Activated CD4-positive, alpha-beta T cell treated with anti-CD3 and anti-CD28 coated beads, Interleukin-2, amount 10 ng/mL, durations not matched to agents 7 days and 5 days (primary cell): ENCODE results near the gene CHMP1A. TPM values are rescaled to one million over a fixed set of nuclear protein-coding genes. Genes with fewer than 3 reads are reported as not detected.

Experiments used
- CTCF ChIA-PET: fragments of 350-600 bp; sonication (Branson Sonifier 250); formaldehyde crosslinking; loops from one replicate; lab custom pipeline; 2021; ENCODE audit warnings: antibody characterized with exemption; lab: Charles Lee
- POLR2A ChIA-PET: fragments of 350-600 bp; sonication (Branson Sonifier 250); formaldehyde crosslinking; loops from one replicate; lab custom pipeline; 2021; ENCODE audit warnings: antibody characterized with exemption; lab: Charles Lee
- DNase-seq: peaks from one replicate; pipeline ENCODE4 v3.0.0-alpha.2; 2020
- H3K27ac Mint-ChIP-seq: one replicate; pipeline ENCODE4 v1.8.0; 2021; ENCODE audit warnings: mild to moderate bottlenecking, moderate library complexity, mixed read lengths
- H3K27me3 Mint-ChIP-seq: one replicate; pipeline ENCODE4 v1.8.0; 2021; ENCODE audit warnings: mixed read lengths
- H3K36me3 Mint-ChIP-seq: one replicate; pipeline ENCODE4 v1.8.0; 2021; ENCODE audit warnings: low read depth, mixed read lengths
- H3K4me1 Mint-ChIP-seq: one replicate; pipeline ENCODE4 v1.8.0; 2021; ENCODE audit warnings: mixed read lengths
- H3K4me3 Mint-ChIP-seq: one replicate; pipeline ENCODE4 v1.8.0; 2021; ENCODE audit warnings: mild to moderate bottlenecking, moderate library complexity, mixed read lengths
- H3K9me3 Mint-ChIP-seq: one replicate; pipeline ENCODE4 v1.8.0; 2021; ENCODE audit warnings: mixed read lengths
- total RNA-seq, 2 experiments: library from RNA; stranded (reverse); gene quantifications; one replicate each; pipeline ENCODE4 v1.2.3, GENCODE V29; 2021

CHMP1A gene
- total RNA-seq, 2 experiments from 2014 or later = 77.6 to 102 TPM

GRCh38 chr16:89624777-89625761 is 32.4 kb downstream of the CHMP1A start:
- H3K36me3 Mint-ChIP-seq = no peaks in the 10 kb centered on the region
- CTCF ChIA-PET = interaction anchor here (1.2 kb wide), 1 partner anchor 87 kb away, joined by 3 read pairs; no protein-coding TSS in a partner anchor
- POLR2A ChIA-PET = no interaction called here
- no peak overlapping the region for H3K4me3 Mint-ChIP-seq
- H3K9me3 Mint-ChIP-seq = no peaks in the 10 kb centered on the region
- peaks cover 10% of the 10 kb centered on the region for H3K27me3 Mint-ChIP-seq
- H3K4me1 Mint-ChIP-seq = no peaks in the 10 kb centered on the region
- no peak overlapping the region for H3K27ac Mint-ChIP-seq
- no peak for DNase-seq

- H3K27ac Mint-ChIP-seq = no peak overlapping the region
- DNase-seq = no peak
- POLR2A ChIA-PET = no interaction called here
- H3K36me3 Mint-ChIP-seq = no peaks in the 10 kb centered on the region
- no peaks in the 10 kb centered on the region for H3K4me1 Mint-ChIP-seq
- no peaks in the 10 kb centered on the region for H3K9me3 Mint-ChIP-seq
- CTCF ChIA-PET = interaction anchor here (0.6 kb wide), 1 partner anchor 248 kb away, joined by 3 read pairs; no protein-coding TSS in a partner anchor
- H3K4me3 Mint-ChIP-seq = no peak overlapping the region
- peaks cover 10% of the 10 kb centered on the region for H3K27me3 Mint-ChIP-seq
These were observed 33.8 kb downstream of the CHMP1A start for GRCh38 chr16:89623511-89624261.

- Mint-ChIP-seq H3K27me3 (peaks cover 10% of the 10 kb centered on the region), H3K9me3 (peaks cover 4% of the 10 kb centered on the region), H3K36me3 (peaks cover 2% of the 10 kb centered on the region), H3K4me3 (no peak overlapping the region), H3K27ac (no peak overlapping the region), H3K4me1 (peaks cover 4% of the 10 kb centered on the region)
- POLR2A ChIA-PET = no interaction called here
- DNase-seq = no peak
- CTCF ChIA-PET = interaction anchor here (0.6 kb wide), 1 partner anchor 29 kb away, joined by 3 read pairs; no protein-coding TSS in a partner anchor
These were observed 35.7 kb downstream of the CHMP1A start for GRCh38 chr16:89621698-89622409.

GRCh38 chr16:89621136-89621697 is 36.3 kb downstream of the CHMP1A start:
- Mint-ChIP-seq H3K4me3 (no peak overlapping the region), H3K36me3 (peaks cover 6% of the 10 kb centered on the region), H3K4me1 (peaks cover 9% of the 10 kb centered on the region), H3K27me3 (peaks cover 12% of the 10 kb centered on the region), H3K27ac (no peak overlapping the region), H3K9me3 (peaks cover 8% of the 10 kb centered on the region)
- CTCF ChIA-PET = no interaction called here
- POLR2A ChIA-PET = no interaction called here
- no peak for DNase-seq

GRCh38 chr16:89620406-89620841 is 37.1 kb downstream of the CHMP1A start:
- CTCF ChIA-PET = no interaction called here
- Mint-ChIP-seq H3K4me1 (peaks cover 11% of the 10 kb centered on the region), H3K27me3 (peaks cover 12% of the 10 kb centered on the region), H3K27ac (no peak overlapping the region), H3K9me3 (peaks cover 8% of the 10 kb centered on the region), H3K4me3 (no peak overlapping the region), H3K36me3 (peaks cover 6% of the 10 kb centered on the region)
- POLR2A ChIA-PET = no interaction called here
- no peak for DNase-seq

GRCh38 chr16:89619840-89620239 is 37.7 kb downstream of the CHMP1A start:
- CTCF ChIA-PET = no interaction called here
- DNase-seq = no peak
- Mint-ChIP-seq H3K4me1 (peaks cover 11% of the 10 kb centered on the region), H3K36me3 (peaks cover 6% of the 10 kb centered on the region), H3K9me3 (peaks cover 8% of the 10 kb centered on the region), H3K4me3 (no peak overlapping the region), H3K27me3 (peaks cover 12% of the 10 kb centered on the region), H3K27ac (no peak overlapping the region)
- POLR2A ChIA-PET = no interaction called here

- H3K27ac Mint-ChIP-seq = no peak overlapping the region
- no peak overlapping the region for H3K4me3 Mint-ChIP-seq
- peaks cover 11% of the 10 kb centered on the region for H3K4me1 Mint-ChIP-seq
- peaks cover 4% of the 10 kb centered on the region for H3K27me3 Mint-ChIP-seq
- H3K9me3 Mint-ChIP-seq = peaks cover 8% of the 10 kb centered on the region
- ChIA-PET POLR2A (no interaction called here), CTCF (no interaction called here)
- DNase-seq = no peak
- peaks cover 6% of the 10 kb centered on the region for H3K36me3 Mint-ChIP-seq
These were observed 39.2 kb downstream of the CHMP1A start for GRCh38 chr16:89618109-89618998.

- no peak for DNase-seq
- no peak overlapping the region for H3K4me3 Mint-ChIP-seq
- peaks cover 8% of the 10 kb centered on the region for H3K9me3 Mint-ChIP-seq
- H3K36me3 Mint-ChIP-seq = peaks cover 6% of the 10 kb centered on the region
- ChIA-PET CTCF (no interaction called here), POLR2A (no interaction called here)
- H3K4me1 Mint-ChIP-seq = peaks cover 13% of the 10 kb centered on the region
- H3K27me3 Mint-ChIP-seq = peaks cover 3% of the 10 kb centered on the region
- peak overlapping the region; percentile 88 for H3K27ac Mint-ChIP-seq
These were observed 40.5 kb downstream of the CHMP1A start for GRCh38 chr16:89617036-89617435.

GRCh38 chr16:89616623-89617022 is 40.9 kb downstream of the CHMP1A start:
- H3K9me3 Mint-ChIP-seq = peaks cover 8% of the 10 kb centered on the region
- peak; percentile 26 for DNase-seq
- H3K4me1 Mint-ChIP-seq = peaks cover 13% of the 10 kb centered on the region
- ChIA-PET CTCF (interaction anchor here (1.3 kb wide), 1 partner anchor 16 kb away, joined by 3 read pairs; no protein-coding TSS in a partner anchor), POLR2A (no interaction called here)
- peak overlapping the region; percentile 88 for H3K27ac Mint-ChIP-seq
- H3K27me3 Mint-ChIP-seq = peaks cover 3% of the 10 kb centered on the region
- no peak overlapping the region for H3K4me3 Mint-ChIP-seq
- peaks cover 6% of the 10 kb centered on the region for H3K36me3 Mint-ChIP-seq

- no peak overlapping the region for H3K4me3 Mint-ChIP-seq
- peaks cover 3% of the 10 kb centered on the region for H3K27me3 Mint-ChIP-seq
- CTCF ChIA-PET = interaction anchor here (0.9 to 1.9 kb wide), 5 partner anchors 10 to 52 kb away, joined by 3 to 5 read pairs (median 3); no protein-coding TSS in a partner anchor
- H3K27ac Mint-ChIP-seq = no peak overlapping the region
- H3K36me3 Mint-ChIP-seq = peaks cover 6% of the 10 kb centered on the region
- POLR2A ChIA-PET = no interaction called here
- H3K4me1 Mint-ChIP-seq = peaks cover 13% of the 10 kb centered on the region
- peaks cover 8% of the 10 kb centered on the region for H3K9me3 Mint-ChIP-seq
- DNase-seq = no peak
These were observed 41.9 kb downstream of the CHMP1A start for GRCh38 chr16:89615596-89616090.

- Mint-ChIP-seq H3K9me3 (peaks cover 8% of the 10 kb centered on the region), H3K36me3 (peaks cover 6% of the 10 kb centered on the region), H3K27me3 (peaks cover 3% of the 10 kb centered on the region), H3K4me3 (no peak overlapping the region), H3K27ac (no peak overlapping the region), H3K4me1 (peaks cover 13% of the 10 kb centered on the region)
- DNase-seq = no peak
- POLR2A ChIA-PET = no interaction called here
- CTCF ChIA-PET = interaction anchor here (0.9 to 1.9 kb wide), 4 partner anchors 10 to 53 kb away, joined by 3 to 5 read pairs (median 4); no protein-coding TSS in a partner anchor
These were observed 42.3 kb downstream of the CHMP1A start for GRCh38 chr16:89615176-89615575.
